HG03135 (cell line): ENCODE measurements around the gene EXOSC10.
A peak's percentile ranks its signal among the peaks of the same experiment; 100 is the strongest.

Experiments
- ATAC-seq: cut with Tn5 transposase; IDR thresholded peaks from one replicate; pipeline ENCODE4 v1.9.1; 2021; ENCODE audit warnings: mild to moderate bottlenecking, moderate library complexity; ENCODE audit not compliant: unreplicated experiment

EXOSC10 gene

GRCh38 chr1:11099310-11100148 lies at the start of gene EXOSC10:
Gene EXOSC10, minus strand, starts transcription at chr1:11099869. Its CDS starts 38 bp downstream, at chr1:11099831.
- ATAC-seq = peak; percentile 86

DNA sequence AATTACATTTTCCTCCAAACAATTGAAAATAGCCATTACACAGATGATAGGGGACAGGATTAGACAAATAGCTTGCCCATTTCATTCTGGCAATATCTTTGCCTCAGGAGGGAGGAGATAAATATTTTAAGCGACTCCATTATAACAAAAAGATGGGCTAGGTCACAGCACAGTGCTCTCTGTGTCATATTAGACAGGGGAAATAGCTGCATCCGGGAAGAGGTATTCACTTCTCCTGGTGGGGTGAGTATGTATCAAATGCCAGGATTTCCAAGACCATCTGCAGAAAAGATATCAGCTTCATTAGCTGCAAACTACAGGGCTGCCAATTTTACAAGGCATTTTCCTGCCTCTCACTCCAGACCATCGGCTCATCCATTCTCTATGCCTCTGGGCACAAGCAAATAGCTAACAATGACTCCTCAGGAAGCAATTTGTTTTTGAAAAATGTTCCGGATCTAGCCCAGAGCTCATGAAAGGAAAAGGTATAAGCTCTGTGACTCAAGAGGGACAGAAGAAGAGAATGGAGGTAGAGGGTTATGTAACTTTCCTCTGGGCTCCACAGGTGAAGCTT lies 47.6 kb upstream of the EXOSC10 start:
- ATAC-seq = no peak

GRCh38 chr1:11145741-11146140 lies 46.1 kb upstream of the EXOSC10 start:
- no peak for ATAC-seq

GRCh38 chr1:11144570-11145256 lies 45.0 kb upstream of the EXOSC10 start:
- ATAC-seq = no peak

GRCh38 chr1:11143907-11144306 lies 44.2 kb upstream of the EXOSC10 start:
- ATAC-seq = no peak

GRCh38 chr1:11143401-11143800 lies 43.7 kb upstream of the EXOSC10 start:
- ATAC-seq = no peak

DNA sequence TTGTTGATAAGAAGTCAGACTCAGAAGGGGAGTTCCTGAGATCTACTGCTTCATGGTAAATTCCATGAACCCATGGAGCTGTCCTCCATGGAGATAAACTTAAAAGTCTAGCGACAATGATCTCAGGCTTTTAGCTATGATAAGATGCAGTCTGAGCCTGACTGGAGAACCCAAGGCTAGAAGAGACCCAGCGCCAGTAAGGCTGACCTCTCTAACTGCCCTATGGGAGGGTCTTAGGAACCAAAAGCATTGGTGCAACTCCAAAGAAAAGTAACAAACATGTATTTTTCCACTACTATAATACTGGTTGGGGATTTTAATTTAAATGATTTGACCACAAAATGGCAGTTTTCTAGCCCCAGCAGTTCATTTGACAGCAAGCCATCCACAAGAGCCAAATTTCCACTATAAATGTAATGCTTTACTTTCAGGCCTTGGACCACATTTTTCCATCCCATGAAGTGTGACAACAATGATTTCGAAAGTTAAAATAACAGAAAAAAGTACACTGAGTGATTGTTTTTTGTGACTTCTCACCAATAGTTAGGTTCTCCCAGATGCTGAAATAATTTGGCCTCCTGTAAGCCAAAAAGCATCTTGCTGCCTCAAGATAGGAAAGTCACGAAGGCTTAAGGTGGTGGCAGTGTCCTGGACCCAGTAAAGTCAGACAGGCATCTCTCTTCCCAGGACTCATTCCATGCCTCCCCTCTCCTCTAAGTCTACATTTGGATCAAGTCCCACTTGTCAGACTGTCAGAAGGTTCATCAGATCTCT lies 43.1 kb upstream of the EXOSC10 start:
- ATAC-seq = no peak

DNA sequence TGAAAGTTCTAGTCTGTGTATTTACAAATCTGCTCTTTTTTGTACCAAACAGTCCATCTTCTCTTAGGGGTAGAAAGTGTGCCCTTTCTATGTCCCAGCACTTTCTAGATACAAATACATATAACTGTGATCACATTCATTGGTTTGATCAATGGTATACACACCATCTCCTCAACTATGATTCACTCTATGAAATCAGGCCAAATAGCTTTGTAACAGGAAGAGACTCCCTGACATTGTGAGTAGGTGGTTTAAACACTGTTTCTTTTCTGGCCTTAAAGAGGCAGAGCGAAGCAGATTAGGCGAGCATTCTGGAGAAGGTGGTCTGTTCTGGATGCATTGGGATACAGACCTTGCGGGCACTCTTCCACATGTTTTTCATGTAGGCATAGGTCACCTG lies 39.3 kb upstream of the EXOSC10 start:
- ATAC-seq = no peak

DNA sequence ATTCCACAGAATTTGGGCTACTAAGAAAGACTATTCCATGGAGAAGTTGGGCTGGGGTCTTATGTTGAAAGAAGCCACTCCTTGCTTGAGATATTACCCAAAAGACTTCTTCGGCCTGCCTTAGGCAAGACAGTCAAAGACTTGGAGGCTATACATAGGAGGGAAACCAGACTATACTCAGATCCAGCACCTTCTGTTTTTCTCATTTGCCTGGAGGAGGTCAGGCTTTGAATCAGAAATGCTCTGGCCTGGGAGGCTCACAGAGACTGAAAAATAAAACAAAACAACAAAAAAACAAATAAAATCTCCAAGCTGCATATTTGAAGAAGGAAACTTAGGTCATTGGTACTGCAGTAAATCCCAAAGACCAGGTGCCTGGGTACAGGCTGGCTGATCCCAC lies 38.4 kb upstream of the EXOSC10 start:
- ATAC-seq = no peak

GRCh38 chr1:11134898-11135266 lies 35.2 kb upstream of the EXOSC10 start:
- no peak for ATAC-seq

DNA sequence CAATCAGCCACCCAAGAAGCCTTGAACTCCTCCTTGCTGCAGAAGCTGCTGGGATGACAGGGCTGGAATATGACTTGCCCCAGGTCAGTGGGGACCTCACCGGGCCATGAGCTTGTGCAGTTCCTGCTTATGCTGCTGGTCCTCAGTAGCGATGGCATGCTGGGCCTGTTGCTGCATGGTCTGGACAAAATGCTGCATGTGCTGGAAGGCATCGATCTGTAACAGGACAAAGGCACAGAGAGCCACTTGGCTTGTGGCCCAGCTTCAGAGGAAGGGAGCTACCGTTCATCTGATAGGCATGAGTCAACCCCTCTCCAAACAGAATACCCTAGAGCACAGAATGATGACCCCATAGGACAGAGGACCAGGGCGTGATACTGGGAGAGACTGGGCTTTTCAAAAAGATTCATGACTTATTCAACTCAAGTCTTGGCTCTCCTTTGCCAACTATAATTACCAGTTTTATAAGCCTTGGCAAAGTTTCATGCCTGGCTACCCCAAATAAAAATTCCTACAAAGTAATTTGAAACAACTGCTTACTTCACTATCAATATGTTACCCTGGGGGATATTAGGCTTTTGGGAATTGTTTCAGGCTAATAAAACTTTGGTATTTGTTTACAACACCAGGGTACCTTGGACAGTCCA lies 34.7 kb upstream of the EXOSC10 start:
- no peak for ATAC-seq

DNA sequence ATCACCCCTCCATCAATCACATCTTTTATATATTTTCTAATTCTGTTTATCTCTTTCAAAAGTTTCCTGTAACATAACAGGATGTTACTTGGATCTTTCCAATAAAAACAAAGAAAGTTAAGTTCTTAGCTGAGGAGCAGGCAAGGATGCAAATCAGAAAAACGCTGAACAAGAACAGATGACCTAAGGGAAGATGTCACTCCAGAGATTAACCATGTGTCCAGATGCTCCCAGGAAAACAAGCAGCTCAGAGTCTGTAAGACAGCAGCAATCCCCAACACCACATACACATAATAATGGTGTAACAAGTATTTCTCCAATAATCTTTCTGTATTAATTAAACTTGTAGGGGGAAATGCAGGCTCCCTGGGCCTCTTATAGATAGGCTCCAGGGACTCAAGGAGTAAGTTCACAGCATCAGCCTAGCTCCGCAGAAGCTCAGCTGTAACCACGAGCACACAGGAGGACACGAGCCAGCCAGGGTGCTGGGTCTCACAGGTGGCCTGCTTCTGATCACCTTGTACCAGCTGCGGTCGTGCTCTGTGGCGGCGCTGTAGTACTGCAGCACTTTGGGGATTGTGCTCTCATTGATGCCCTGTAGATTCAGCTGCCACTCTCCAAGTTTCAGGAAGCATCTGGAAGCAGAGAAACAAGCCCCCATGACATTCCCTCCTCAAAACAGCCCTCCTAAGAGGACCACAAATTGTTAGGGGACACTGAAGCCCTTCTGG lies 33.1 kb upstream of the EXOSC10 start:
- ATAC-seq = no peak

DNA sequence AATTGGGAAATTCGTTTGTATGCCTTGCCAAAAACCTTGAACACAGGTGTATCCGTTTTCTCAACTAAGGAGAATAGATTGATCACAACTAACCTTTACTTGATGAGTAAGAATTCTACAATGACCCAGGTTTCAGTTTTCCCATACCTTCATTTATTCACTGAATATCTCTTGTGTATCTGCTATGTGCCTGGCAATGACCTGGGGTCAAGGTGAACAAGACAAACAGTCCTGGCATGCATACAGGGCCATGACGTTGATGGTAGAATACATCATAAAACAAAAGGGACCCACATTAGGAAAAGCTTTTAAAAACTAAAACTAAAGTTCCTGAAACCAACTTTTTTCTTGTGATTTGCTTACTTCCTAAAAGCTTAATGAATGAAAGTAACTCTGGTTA lies 32.1 kb upstream of the EXOSC10 start:
- ATAC-seq = no peak

- ATAC-seq = no peak
Measured at GRCh38 chr1:11130406-11130805, 30.7 kb upstream of the EXOSC10 start.

DNA sequence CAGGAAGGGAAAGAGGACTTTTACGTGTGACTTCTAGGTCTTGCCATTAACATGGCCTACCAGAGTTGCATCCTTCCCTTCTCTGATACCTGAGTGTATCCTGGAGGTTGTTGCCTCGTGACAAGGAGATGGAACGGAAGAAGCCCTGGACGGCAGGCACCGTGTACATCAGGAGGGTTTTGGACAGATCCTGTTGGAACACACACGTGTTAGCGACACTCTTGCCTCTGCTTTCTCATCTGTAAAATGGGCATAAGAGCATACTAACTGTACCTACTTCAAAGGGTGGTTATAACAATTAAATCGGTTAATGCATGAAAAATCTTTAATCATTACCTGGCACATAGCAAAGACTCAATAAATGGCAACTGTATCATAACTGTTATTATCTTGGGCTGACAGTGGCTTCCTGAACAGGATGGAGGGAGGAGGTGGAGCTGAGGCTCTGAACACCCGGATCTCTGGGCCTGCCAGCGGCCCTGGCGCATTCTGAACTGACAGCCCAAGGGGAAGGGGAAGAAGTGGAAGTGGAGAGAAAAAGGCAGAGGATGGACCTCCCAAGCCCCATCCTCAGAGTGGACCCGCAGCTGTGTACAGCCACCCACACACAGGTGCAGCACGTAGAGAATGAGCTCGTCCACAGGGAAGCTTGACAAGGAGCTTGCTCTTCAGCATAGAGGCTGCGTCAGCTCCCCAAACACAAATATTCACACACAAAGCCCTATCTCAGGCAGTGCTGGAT lies 30.2 kb upstream of the EXOSC10 start:
- no peak for ATAC-seq

- no peak for ATAC-seq
Measured at GRCh38 chr1:11126569-11126968, 26.9 kb upstream of the EXOSC10 start.

- no peak for ATAC-seq
Measured at GRCh38 chr1:11125931-11126330, 26.3 kb upstream of the EXOSC10 start.

DNA sequence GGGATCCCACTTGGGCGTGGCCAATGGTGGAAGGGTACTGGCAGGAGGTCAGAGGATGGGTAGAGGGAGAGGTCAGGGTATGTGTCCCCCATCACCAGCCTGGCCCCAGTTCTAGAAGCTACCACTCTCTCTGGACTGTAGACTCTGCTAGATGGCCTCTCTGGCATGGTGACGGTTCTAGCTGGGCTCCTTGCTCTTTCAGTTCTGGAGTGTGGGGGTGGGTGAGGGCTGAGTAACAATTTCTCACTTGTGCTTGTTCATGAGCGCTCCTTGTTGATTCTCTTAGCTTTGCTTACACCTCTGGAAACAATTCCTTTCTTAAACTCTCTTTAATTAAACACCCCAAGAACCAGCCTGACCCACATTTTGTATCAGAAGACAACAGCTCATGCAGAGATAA lies 25.3 kb upstream of the EXOSC10 start:
- ATAC-seq = no peak

GRCh38 chr1:11116318-11116717 lies 16.6 kb upstream of the EXOSC10 start:
- no peak for ATAC-seq
